Measurements from ENCODE around the gene SULT4A1.
"Not testable (repeated sequence)": the region's sequence is repeated elsewhere in the genome, so short reads cannot be mapped to it uniquely, and the experiment has no call there.

The SULT4A1 gene

GRCh38 chr22:43886231-43886630, 23.9 kb upstream of the SULT4A1 start:
- no peak for DNase-seq (ENCODE audit: low spot score)

GRCh38 chr22:43885786-43886185, 23.5 kb upstream of the SULT4A1 start:
- DNase-seq (ENCODE audit: low spot score): no peak

- DNase-seq (ENCODE audit: low spot score): no peak
Observed at GRCh38 chr22:43885319-43885671, 23.0 kb upstream of the SULT4A1 start.

- DNase-seq (ENCODE audit: low spot score): no peak
Observed at GRCh38 chr22:43884600-43885318, 22.4 kb upstream of the SULT4A1 start.

GRCh38 chr22:43883719-43884415, 21.6 kb upstream of the SULT4A1 start:
- no peak for DNase-seq (ENCODE audit: low spot score)

GRCh38 chr22:43883012-43883661, 20.8 kb upstream of the SULT4A1 start:
- peak; percentile 28 for DNase-seq (ENCODE audit: low spot score)

GRCh38 chr22:43882122-43882767, 19.9 kb upstream of the SULT4A1 start:
- DNase-seq (ENCODE audit: low spot score): no peak

GRCh38 chr22:43881091-43882061, 19.1 kb upstream of the SULT4A1 start:
- no peak for DNase-seq (ENCODE audit: low spot score)

- DNase-seq (ENCODE audit: low spot score): no peak
Observed at GRCh38 chr22:43880541-43880991, 18.3 kb upstream of the SULT4A1 start.

- DNase-seq (ENCODE audit: low spot score): no peak
Observed at GRCh38 chr22:43879901-43880540, 17.7 kb upstream of the SULT4A1 start.

- no peak for DNase-seq (ENCODE audit: low spot score)
Observed at GRCh38 chr22:43878831-43879550, 16.7 kb upstream of the SULT4A1 start.

- no peak for DNase-seq (ENCODE audit: low spot score)
Observed at GRCh38 chr22:43878079-43878795, 15.9 kb upstream of the SULT4A1 start.

GRCh38 chr22:43876866-43877509, 14.7 kb upstream of the SULT4A1 start:
- DNase-seq (ENCODE audit: low spot score): no peak

GRCh38 chr22:43869799-43870198, 7.5 kb upstream of the SULT4A1 start:
- no peak for DNase-seq (ENCODE audit: low spot score)

- DNase-seq (ENCODE audit: low spot score): not testable (repeated sequence)
Observed at GRCh38 chr22:43869001-43869400, 6.7 kb upstream of the SULT4A1 start.

GRCh38 chr22:43867839-43868635, 5.7 kb upstream of the SULT4A1 start:
- peak; percentile 29 for DNase-seq (ENCODE audit: low spot score)

- DNase-seq (ENCODE audit: low spot score): no peak
Observed at GRCh38 chr22:43862882-43863202, 529 bp upstream of the SULT4A1 start.

- no peak for DNase-seq (ENCODE audit: low spot score)
Observed at GRCh38 chr22:43861529-43861928, 784 bp downstream of the SULT4A1 start.

Measured in pons (tissue), 1 donor.